ENCODE results near the gene KLHL29.

Gene KLHL29

GRCh38 chr2:23350041-23350791 is 34.8 kb upstream of the KLHL29 start:
- no peak overlapping the region for H3K4me3 ChIP-seq
- no peaks in the 10 kb centered on the region for H3K36me3 ChIP-seq
- no peak for TF ChIP-seq Cebpa-rat (IDR thresholded peaks at IDR 0.05)
- no peak overlapping the region for H3K27ac ChIP-seq
- no peak overlapping the region for H3K9ac ChIP-seq
- H3K4me2 ChIP-seq = peak overlapping the region in 9 of 11 experiments; percentile 9 to 85 (median 64); a peak in 13 of 22 replicates
- H4K20me1 ChIP-seq = no peaks in the 10 kb centered on the region
- no peaks in the 10 kb centered on the region for H3K9me3 ChIP-seq (replicated peaks in 1 of 11)
- H3K27me3 ChIP-seq = peaks cover 0 to 6% (median 0%) of the 10 kb centered on the region in 11 experiments; a peak in 1 of 22 replicates
- H3K4me1 ChIP-seq = peaks cover 4 to 23% (median 20%) of the 10 kb centered on the region in 10 experiments; a peak in 17 of 20 replicates

- Histone ChIP-seq H3K36me3 (no peaks in the 10 kb centered on the region), H3K4me3 (no peak overlapping the region), H3K27ac (peak overlapping the region in 1 of 11 experiments; percentile 38; a peak in 1 of 22 replicates), H3K4me1 (peaks cover 4 to 23% (median 20%) of the 10 kb centered on the region in 10 experiments; a peak in 17 of 20 replicates), H3K9me3 (replicated peaks in 1 of 11) (no peaks in the 10 kb centered on the region), H4K20me1 (no peaks in the 10 kb centered on the region), H3K27me3 (peaks cover 0 to 6% (median 0%) of the 10 kb centered on the region in 11 experiments; a peak in 1 of 22 replicates), H3K9ac (peak overlapping the region in 2 of 11 experiments; percentile 24 to 41; a peak in 1 of 22 replicates), H3K4me2 (peak overlapping the region in 9 of 11 experiments; percentile 57 to 85 (median 66); a peak in 16 of 22 replicates)
- TF ChIP-seq Cebpa-rat (IDR thresholded peaks at IDR 0.05) = no peak
These were observed 34.1 kb upstream of the KLHL29 start for GRCh38 chr2:23350792-23351355.

- Histone ChIP-seq H3K4me3 (no peak overlapping the region), H3K9me3 (replicated peaks in 1 of 11) (no peaks in the 10 kb centered on the region), H3K36me3 (no peaks in the 10 kb centered on the region), H3K27me3 (peaks cover 0 to 6% (median 0%) of the 10 kb centered on the region in 11 experiments; a peak in 1 of 22 replicates), H3K4me2 (peak overlapping the region; percentile 48 to 85 (median 64); a peak in 21 of 22 replicates), H3K4me1 (peaks cover 4 to 23% (median 20%) of the 10 kb centered on the region in 10 experiments; a peak in 17 of 20 replicates), H4K20me1 (no peaks in the 10 kb centered on the region), H3K9ac (peak overlapping the region in 3 of 11 experiments; percentile 10 to 41 (median 24); a peak in 4 of 22 replicates), H3K27ac (peak overlapping the region in 1 of 11 experiments; percentile 38; a peak in 2 of 22 replicates)
- TF ChIP-seq Cebpa-rat (IDR thresholded peaks at IDR 0.05) = no peak
These were observed 33.4 kb upstream of the KLHL29 start for GRCh38 chr2:23351388-23352141.

GRCh38 chr2:23354554-23354953 is 30.4 kb upstream of the KLHL29 start:
- no peaks in the 10 kb centered on the region for H3K36me3 ChIP-seq
- no peaks in the 10 kb centered on the region for H3K9me3 ChIP-seq (replicated peaks in 1 of 11)
- peak overlapping the region in 2 of 11 experiments; percentile 3 to 42; a peak in 2 of 22 replicates for H3K4me2 ChIP-seq
- H3K27me3 ChIP-seq = peaks cover 0 to 6% (median 0%) of the 10 kb centered on the region in 11 experiments; a peak in 1 of 22 replicates
- no peak overlapping the region for H3K9ac ChIP-seq
- H3K4me3 ChIP-seq = no peak overlapping the region
- peaks cover 4 to 23% (median 20%) of the 10 kb centered on the region in 10 experiments; a peak in 17 of 20 replicates for H3K4me1 ChIP-seq
- no peak for TF ChIP-seq Cebpa-rat (IDR thresholded peaks at IDR 0.05)
- H3K27ac ChIP-seq = no peak overlapping the region
- H4K20me1 ChIP-seq = no peaks in the 10 kb centered on the region

- Histone ChIP-seq H3K4me1 (peaks cover 4 to 21% (median 19%) of the 10 kb centered on the region in 10 experiments; a peak in 17 of 20 replicates), H3K9ac (no peak overlapping the region), H4K20me1 (no peaks in the 10 kb centered on the region), H3K4me2 (peak overlapping the region in 2 of 11 experiments; percentile 3 to 42; a peak in 2 of 22 replicates), H3K27ac (no peak overlapping the region), H3K4me3 (no peak overlapping the region), H3K36me3 (no peaks in the 10 kb centered on the region), H3K9me3 (replicated peaks in 1 of 11) (no peaks in the 10 kb centered on the region), H3K27me3 (peaks cover 0 to 6% (median 0%) of the 10 kb centered on the region in 11 experiments; a peak in 1 of 22 replicates)
- no peak for TF ChIP-seq Cebpa-rat (IDR thresholded peaks at IDR 0.05)
These were observed 30.0 kb upstream of the KLHL29 start for GRCh38 chr2:23355001-23355400.

GRCh38 chr2:23356711-23357110 is 28.3 kb upstream of the KLHL29 start:
- Histone ChIP-seq H3K9ac (no peak overlapping the region), H3K4me2 (no peak overlapping the region), H3K27ac (no peak overlapping the region), H3K4me3 (no peak overlapping the region), H4K20me1 (no peaks in the 10 kb centered on the region), H3K4me1 (peaks cover 2 to 8% (median 3%) of the 10 kb centered on the region in 10 experiments; a peak in 15 of 20 replicates), H3K36me3 (no peaks in the 10 kb centered on the region), H3K9me3 (replicated peaks in 1 of 11) (no peaks in the 10 kb centered on the region), H3K27me3 (peaks cover 0 to 6% (median 0%) of the 10 kb centered on the region in 11 experiments; a peak in 1 of 22 replicates)
- no peak for TF ChIP-seq Cebpa-rat (IDR thresholded peaks at IDR 0.05)

- TF ChIP-seq Cebpa-rat (IDR thresholded peaks at IDR 0.05) = no peak
- Histone ChIP-seq H3K4me1 (peaks cover 0 to 3% (median 0%) of the 10 kb centered on the region in 10 experiments; a peak in 2 of 20 replicates), H3K36me3 (no peaks in the 10 kb centered on the region), H3K27ac (no peak overlapping the region), H3K9ac (no peak overlapping the region), H3K4me3 (no peak overlapping the region), H3K9me3 (replicated peaks in 1 of 11) (no peaks in the 10 kb centered on the region), H3K4me2 (no peak overlapping the region), H4K20me1 (no peaks in the 10 kb centered on the region), H3K27me3 (no peaks in the 10 kb centered on the region)
These were observed 25.1 kb upstream of the KLHL29 start for GRCh38 chr2:23359631-23360567.

GRCh38 chr2:23360571-23361125 is 24.3 kb upstream of the KLHL29 start:
- H3K27ac ChIP-seq = no peak overlapping the region
- H3K9me3 ChIP-seq (replicated peaks in 1 of 11) = no peaks in the 10 kb centered on the region
- TF ChIP-seq Cebpa-rat (IDR thresholded peaks at IDR 0.05) = no peak

More at GRCh38 chr2:23360571-23361125, 24.3 kb upstream of the KLHL29 start:
- Histone ChIP-seq H4K20me1 (no peaks in the 10 kb centered on the region), H3K4me1 (no peaks in the 10 kb centered on the region), H3K4me2 (no peak overlapping the region), H3K9ac (no peak overlapping the region), H3K36me3 (no peaks in the 10 kb centered on the region), H3K27me3 (no peaks in the 10 kb centered on the region), H3K4me3 (no peak overlapping the region)

All from BLaER1 treated with 17β-estradiol and CSF1 and Interleukin-3, amounts not matched to agents 10 nM and 100 nM (cell line).